T follicular helper cell (primary cell): ENCODE measurements around the gene TNFRSF8.

Experiments used
- DNase-seq: peaks from one replicate; pipeline ENCODE4 v3.0.0-alpha.2; 2020; ENCODE audit warnings: low read depth

The TNFRSF8 gene

DNA sequence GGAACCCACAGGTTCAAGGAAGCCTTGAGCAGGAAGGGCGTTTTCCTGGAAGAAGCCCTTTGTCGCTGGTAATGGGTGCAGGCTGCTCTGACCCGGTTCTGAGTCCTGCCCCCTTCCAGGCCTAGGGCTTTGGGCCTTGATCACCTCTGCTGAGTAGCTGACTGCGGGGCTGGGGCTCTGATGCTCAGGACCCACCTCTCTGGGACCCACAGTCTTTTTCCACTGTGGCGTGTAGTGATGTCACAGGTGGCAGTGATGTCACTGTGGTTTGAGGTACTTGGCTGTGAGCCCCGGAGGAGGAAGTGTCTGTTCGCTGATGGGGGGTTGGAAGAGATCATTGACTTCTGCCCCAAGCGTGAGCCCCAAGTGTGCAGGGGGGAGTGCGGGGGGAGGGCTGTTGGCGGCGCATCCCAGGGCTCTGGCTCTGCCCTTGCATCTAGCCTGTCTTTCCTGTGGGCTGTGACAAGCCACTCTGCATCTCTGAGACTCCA is 110.6 kb downstream of the TNFRSF8 start:
- peak; percentile 96 for DNase-seq

GRCh38 chr1:12174924-12175810 is 112.1 kb downstream of the TNFRSF8 start:
- DNase-seq = no peak

DNA sequence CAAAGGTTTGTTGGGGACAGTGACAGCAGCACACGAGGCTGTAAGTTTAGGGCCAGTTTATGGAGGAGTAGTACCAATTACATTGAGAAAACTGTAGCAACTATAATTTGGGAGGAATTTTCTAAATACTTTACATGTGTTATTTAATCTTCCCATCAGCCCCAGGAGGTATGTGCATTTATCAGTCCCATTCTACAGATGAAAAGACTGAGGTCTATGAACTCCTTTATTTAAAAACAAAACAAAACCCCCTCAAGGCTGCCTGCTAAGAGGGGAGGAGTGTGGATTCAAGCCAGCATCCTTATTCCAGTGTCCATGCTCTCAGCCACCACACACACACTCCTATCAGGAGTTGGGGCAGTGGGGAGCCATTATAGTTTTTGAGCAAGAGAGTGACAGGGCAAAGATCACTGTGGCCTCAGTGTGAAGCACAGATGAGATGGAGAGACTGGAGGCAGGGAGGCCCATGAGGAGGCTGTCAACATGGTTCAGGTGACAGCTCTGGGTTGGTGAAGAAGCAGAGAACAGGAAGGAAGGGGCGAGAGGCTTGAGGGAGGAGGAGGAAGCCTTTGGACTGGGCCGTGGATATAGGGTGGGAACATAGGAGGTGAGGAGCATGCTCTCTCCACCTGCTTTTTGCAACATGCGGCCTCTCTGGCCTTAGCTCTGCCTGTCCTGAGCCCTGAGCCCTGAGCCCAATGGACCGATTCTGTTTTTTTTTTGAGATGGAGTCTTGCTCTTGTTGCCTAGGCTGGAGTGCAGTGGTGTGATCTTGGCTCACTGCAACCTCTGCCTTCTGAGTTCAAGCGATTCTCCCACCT is 113.4 kb downstream of the TNFRSF8 start:
- no peak for DNase-seq

GRCh38 chr1:12177156-12177998 is 114.3 kb downstream of the TNFRSF8 start:
- peak; percentile 24 for DNase-seq

DNA sequence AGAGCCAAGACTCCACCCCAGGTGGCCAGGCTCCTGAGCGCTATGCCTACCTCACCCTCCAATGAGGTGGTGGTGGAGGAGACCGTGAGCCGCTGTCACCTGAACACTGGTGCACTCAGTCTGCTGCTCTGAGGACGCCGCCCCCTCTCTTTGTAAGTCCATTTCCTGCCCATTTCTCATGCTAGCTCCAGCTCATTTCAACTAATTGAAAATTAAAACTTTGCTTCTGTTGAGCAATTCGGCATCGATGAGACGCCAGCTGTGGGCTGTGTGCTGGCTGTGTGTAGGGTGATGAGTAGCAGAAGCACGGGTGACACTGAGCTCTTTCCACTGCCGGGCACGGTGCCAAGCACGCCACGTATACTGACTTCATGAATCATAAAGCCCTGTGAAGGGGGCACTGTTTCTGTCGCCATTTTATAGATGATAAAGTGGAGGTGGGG is 114.9 kb downstream of the TNFRSF8 start:
- DNase-seq = peak; percentile 93

DNA sequence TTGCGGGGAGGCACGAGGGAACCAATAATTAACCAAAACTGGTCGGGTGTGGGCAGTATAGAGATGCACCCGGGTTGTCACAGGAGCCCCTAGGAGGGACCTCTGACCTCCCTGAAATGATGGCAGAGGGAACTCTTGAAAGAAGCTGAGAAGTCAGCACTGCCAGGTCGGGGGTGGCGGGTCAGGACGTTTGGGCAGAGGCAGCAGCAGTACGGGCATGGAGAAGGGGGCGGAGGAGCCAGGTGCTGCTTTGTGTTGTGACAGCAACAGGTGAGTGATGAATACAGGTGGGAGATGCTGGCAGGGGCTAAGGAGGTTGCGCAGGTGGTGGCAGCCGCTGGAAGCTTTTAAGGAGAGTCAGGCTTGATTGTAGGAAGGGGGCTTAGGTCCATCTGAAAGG is 115.4 kb downstream of the TNFRSF8 start:
- DNase-seq = no peak

DNA sequence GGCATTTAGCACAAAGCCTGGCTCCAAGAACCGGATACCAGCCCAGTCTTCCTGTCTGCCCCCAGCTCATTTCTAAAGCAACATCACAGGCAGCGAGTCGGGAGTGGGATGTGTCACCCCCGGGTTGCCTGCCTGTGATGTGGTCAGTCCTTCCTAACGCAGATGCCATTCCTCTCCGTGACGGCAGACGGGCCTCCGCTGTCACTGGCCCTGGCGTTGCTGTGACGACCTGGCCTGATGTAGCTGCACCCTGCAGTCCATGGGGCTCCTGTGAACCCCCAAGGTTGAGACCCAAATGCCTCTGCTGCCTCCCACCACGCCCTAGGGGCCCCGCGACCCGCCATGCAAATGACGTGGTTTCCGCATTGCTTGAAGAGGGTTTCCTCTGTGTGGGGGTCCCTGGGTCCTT is 116.0 kb downstream of the TNFRSF8 start:
- peak; percentile 86 for DNase-seq

DNA sequence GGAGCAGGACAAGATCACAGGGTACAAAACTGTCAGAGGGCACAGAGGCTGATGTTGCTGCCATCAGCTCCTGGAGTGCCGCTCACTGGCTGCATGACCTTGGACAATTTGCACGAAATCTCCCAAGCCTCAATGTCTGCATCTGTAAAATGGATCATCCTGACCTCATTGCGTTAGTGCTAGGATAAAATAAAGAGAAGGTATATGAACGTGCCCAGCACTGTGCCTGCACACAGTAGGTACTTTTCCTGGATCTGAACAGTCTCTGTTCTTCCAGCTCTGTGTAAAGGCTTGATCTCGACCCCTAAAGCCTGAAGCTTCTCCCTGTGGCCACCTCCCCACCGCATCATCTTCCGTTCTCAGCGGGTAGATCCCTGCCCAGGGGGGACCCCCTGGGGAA is 116.6 kb downstream of the TNFRSF8 start:
- no peak for DNase-seq

GRCh38 chr1:12180315-12180714 is 117.2 kb downstream of the TNFRSF8 start:
- no peak for DNase-seq

DNA sequence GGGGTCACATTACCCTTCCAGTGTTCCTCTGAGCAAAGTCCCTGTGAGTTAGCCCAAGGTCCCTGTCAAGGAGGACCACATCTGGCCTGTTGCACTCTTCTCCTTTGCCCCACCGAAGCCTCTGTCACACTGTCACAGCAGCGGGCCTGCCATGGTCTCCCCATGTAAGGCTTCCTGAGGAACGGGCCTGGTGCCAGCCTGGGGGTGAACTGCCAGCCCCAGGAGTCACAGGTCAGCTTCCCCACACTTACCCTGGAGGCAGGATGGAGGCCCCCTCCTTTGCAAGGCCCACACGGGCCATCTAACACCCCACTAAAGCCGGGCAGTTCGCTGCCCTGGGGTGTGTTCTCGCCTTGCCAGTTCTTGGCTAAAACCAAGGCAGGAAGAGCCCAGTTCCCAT is 117.8 kb downstream of the TNFRSF8 start:
- no peak for DNase-seq

- no peak for DNase-seq
Observed at GRCh38 chr1:12181568-12181967, 118.5 kb downstream of the TNFRSF8 start.

GRCh38 chr1:12182410-12182984 is 119.4 kb downstream of the TNFRSF8 start:
- DNase-seq = no peak

DNA sequence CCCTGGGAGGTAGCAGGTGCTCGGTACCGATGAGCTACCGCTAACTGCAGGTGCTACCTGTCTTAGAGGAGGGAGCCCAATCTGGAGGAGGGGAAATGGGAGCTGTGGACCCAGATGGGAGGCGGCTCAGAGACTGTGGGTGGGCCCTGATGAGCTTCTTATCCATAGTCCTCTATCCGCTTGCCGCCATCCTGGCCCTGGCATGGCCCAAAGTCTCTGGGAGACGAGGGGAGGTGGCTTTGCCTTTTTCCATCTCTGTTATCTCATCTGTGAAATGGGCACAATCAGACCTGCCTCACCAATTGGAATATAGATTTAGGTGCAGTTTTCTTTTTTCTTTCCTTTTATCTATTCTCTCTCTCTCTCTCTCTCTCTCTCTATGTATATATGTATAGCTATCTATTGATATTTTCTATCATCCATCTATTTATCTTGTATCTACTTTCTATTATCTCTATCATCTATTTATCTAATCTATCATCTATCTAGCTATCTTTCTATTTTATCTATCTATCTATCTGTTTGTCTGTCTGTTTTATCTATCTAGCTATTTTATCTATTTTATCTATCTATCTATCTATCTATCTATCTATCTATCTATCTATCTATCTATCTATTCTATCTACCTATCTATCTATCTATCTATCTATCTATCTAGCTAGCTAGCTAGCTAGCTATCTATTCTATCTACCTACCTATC is 120.1 kb downstream of the TNFRSF8 start:
- no peak for DNase-seq

DNA sequence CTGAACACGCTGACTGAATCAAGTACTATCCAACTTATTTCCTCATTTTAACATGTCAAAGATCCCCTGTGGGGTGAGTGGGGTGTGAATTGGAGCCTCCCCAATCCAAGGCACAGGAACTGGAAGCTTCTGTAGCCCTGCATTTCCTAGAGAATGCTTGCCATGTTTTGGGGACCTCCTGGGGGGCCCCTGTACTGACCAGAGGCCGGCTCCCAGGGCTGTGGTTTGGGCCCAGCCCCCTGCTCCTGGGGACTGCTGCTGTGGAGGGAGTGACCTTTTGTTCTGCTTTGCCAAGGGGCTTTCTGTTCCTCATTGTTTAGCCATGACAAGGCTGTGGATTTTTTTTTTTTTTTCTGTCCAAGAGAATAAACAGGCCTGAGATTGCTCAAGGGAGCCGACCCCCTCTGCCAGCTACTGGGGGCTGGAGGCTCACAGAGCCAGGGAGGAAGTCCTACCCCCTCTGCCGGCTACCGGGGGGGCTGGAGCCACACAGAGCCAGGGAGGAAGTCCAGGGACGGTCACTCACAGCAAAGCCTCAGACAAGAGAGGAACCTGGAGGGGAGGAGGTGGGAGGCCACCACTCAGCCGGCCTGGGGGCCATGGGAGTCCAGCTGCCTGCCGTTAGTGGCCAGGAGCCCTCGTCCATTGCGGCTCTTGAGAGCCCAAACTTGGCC is 121.0 kb downstream of the TNFRSF8 start:
- DNase-seq = no peak

DNA sequence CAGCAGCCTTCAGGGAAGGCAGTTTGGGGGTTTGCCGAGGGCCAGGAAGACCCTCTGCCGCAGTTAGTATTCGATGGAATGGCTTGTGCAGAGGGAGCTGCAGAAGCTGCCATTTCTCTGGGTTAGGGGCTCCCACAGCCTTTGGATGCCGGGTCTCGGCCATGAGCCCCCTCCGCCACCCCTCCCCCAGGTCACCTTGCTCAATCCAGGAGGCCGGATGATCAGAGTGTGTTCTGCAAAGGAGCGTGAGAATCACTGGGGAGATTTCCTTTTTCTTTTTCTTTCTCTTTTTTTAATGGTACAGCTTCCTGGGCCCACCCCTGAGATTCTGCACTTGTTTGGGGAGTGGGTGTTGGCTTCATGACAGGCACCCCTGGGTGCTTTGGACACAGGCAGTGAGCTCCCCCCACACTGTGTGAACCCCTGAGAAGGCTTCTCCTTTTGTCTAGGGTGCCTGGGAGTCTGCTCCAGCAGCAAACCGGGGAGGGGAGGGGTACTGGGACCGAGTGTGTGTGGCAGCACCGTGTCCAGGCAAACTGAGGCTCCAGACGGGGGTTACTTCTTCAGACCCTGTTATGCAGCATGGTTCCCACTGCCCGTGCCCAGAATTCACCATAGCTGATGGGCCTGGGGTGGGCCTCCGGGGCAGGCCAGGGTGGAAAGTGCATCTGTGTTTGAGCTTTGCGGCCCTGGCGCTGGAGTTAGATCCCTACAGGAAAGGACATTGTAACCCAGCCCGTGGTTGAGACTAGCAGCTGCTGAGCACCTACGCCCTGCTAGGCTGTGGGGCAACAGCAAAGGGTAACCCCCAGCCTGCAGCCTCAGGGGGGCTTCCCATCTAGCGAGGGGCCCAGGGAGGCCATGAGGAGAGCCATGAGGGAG is 122.2 kb downstream of the TNFRSF8 start:
- no peak for DNase-seq

DNA sequence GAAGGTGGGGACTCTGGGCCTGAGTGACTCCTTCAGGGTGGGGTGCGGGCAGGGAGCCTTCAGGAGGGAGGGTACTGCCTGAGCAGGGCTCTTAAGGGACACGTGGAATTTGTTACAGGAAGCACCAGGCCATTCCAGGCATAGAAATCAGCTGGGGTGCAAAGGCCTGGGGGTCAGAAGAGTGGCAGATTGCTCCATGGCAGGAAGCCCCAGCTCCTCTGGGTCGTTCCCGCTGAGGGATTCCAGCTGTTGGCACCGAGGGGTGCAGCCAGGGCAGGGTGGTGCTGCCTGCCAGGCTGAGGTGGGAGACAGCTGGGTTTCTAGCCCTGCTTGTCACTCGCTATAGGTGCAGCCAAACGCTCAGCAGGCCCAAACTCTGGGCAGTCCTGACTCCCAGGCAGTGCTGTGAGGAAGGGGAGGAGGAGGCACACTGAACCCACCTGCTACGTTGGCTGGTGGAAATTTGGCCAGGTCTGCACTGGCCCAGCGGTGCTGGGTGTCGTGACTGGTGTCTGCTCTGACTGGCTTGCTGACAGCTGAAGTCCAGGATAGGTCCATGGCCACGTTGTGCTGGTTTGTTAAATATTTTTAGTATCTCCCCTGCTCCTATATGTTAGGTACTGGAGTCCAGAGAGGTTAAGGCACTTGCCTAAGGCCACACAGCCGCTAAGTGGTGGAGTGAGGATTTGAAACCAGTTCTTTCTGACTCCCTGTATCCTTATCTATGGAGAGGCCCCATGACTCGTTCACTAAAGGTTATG is 123.0 kb downstream of the TNFRSF8 start:
- no peak for DNase-seq

GRCh38 chr1:12186679-12186985 is 123.5 kb downstream of the TNFRSF8 start:
- no peak for DNase-seq

DNA sequence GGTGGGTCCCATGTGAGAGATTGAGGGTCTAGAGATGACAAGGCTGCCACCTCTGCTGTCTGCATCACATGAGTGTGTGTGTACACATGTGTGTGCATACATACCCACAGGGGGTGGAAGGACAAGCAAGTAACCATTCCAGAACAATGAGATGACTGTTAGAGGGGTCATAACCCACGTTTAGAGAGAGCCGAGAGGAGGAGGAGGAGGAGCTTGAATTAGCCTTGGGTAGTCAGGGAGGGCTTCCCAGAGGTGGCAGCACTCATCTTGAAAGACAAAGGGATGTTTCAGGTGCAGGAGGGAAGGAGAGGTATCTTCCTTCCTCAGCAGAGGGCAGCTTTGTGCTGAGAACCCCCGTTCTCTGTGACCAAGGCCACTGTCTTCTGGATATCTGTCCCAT is 125.0 kb downstream of the TNFRSF8 start:
- DNase-seq = no peak
